IPS-18c (cell line): ENCODE measurements around the gene CXorf66.
A peak's percentile ranks its signal among the peaks of the same experiment; 100 is the strongest.
"Not testable (repeated sequence)": the region's sequence is repeated elsewhere in the genome, so short reads cannot be mapped to it uniquely, and the experiment has no call there.

Source experiments
- H3K4me3 ChIP-seq: 2 replicates; pipeline ENCODE4 v1.7.0; 2013; ENCODE audit warnings: low read depth, mild to moderate bottlenecking, low read length, moderate library complexity; ENCODE audit not compliant: insufficient read depth
- H3K9me3 ChIP-seq: one replicate; pipeline ENCODE4 v1.6.1; 2013; ENCODE audit warnings: mild to moderate bottlenecking, low read length, moderate library complexity; ENCODE audit not compliant: control insufficient read depth, insufficient read depth

Gene CXorf66

DNA sequence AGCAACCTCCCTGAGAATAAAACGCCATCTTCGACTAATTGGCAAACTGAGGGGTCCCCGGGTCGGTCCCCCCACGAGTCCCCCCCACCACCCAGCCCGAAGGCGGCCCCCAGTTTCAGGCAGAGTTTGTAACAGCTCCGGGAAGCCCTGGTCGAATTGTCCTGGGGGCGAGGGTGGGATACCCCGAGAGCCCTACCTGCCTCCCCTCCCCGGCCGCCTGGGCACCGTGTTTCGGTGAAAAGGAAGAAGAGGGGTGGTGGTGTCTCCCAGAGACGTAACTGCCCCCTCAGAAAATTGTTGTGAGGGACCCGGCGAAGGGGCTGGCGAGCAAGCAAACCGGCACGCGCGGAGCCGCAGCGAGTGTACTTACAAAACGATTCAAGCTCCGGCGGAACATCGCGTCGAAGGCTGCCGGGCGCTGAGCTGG is 33.7 kb downstream of the CXorf66 start:
- peak overlapping the region; percentile 39 for H3K4me3 ChIP-seq
- no peaks in the 10 kb centered on the region for H3K9me3 ChIP-seq

DNA sequence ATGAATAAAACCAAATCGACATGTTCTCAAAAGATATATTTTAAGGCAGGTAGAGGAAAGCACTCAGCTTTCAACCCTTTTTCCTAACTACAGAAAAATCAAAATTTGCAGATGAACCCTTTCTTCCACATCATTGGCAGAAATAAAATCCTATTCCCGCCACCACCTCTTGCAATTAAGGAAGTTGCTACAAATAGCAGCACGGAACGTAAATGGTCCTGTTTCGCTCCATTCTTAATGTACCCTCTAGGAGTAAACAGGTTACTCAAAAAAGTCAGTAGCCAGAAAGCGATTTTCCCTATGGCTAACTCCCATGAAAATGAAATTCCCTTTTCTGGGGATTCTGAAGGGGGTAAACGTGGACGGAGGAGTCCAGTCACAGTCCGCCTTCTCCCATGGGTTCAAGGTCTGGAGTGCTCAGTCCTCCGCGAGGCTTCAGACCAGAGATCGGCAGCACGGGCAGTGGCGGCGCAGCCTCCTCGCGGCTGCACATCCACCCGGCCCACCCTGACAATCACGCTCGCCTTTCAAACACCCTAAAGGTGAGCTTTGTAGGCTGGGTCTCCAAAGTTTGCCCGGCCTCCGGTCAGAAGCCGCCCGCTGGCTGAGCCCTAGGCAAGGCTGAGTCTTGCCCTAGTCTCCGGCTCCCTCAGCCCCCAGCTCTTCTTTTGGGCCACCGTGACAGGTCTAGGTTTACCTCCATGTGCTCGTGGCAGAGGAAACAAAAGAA is 34.2 kb downstream of the CXorf66 start:
- H3K9me3 ChIP-seq: peaks cover under 1% of the 10 kb centered on the region
- peak overlapping the region; percentile 39 for H3K4me3 ChIP-seq

DNA sequence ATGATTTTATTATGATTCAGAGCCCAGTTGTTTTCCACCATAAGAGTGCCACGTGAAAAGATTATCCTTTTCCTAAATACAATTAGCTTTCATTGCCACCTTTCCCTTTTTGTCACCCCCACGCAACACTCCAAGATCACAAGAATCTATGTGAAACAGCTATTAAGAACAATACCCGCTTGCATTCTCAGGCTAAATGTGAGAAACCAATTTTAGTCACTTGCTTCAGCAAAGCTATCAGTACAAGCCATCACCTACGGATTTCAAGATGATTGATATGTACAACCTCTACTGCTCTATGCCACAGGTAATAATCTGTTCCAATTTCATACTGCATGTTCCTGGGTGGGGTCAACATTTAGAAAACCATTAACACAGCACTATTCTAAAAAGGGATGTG is 34.9 kb downstream of the CXorf66 start:
- Histone ChIP-seq H3K9me3 (peaks cover 2% of the 10 kb centered on the region), H3K4me3 (no peak overlapping the region)

- Histone ChIP-seq H3K4me3 (no peak overlapping the region), H3K9me3 (peaks cover 2% of the 10 kb centered on the region)
Measured at GRCh38 chrX:139929876-139930275, 35.4 kb downstream of the CXorf66 start.

- H3K4me3 ChIP-seq: no peak overlapping the region
- H3K9me3 ChIP-seq: peaks cover 2% of the 10 kb centered on the region
Measured at GRCh38 chrX:139924696-139925095, 40.6 kb downstream of the CXorf66 start.

- no peak overlapping the region for H3K4me3 ChIP-seq
- H3K9me3 ChIP-seq: peaks cover 2% of the 10 kb centered on the region
Measured at GRCh38 chrX:139924069-139924695, 41.1 kb downstream of the CXorf66 start.

- not testable (repeated sequence) for H3K4me3 ChIP-seq, H3K9me3 ChIP-seq
Measured at GRCh38 chrX:139921142-139921541, 44.2 kb downstream of the CXorf66 start.

DNA sequence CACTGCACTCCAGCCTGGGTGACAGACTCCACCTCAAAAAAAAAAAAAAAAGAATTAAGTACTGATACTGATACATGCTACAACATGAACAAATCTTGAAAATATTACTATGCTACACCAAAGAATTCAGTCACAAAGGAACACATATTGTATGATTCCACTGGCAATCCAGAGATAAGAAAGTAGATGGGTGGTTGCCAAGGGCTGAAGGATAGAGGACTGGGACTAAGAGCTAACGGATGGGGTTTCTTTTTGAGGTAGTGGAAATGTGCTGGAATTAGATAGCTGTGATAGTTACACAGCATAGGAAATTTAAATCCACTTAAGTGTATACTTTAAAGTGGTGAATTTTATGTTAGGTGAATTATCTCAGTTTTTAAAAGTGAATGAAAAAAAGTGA is 45.0 kb downstream of the CXorf66 start:
- Histone ChIP-seq H3K4me3 (no peak overlapping the region), H3K9me3 (no peaks in the 10 kb centered on the region)

DNA sequence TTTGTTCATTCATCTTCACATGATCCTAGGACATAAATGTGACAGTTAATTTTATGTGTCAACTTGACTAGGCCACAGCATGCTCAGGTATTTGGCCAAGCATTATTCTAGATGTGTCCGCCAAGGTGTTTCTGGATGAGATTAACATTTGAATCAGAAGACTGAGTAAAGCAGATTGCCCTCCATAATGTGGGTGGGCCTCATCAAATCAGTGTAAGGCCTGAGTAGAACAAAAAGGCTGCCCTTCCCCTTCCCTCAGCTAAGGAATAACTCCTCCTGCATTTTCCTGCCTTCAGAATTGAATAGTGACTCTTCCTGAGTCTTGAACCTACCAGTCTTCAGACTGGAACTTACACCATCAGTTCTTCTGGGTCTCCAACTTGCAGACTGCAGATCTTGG is 50.9 kb downstream of the CXorf66 start:
- H3K9me3 ChIP-seq: peaks cover 2% of the 10 kb centered on the region
- H3K4me3 ChIP-seq: no peak overlapping the region

- no peak overlapping the region for H3K4me3 ChIP-seq
Measured at GRCh38 chrX:139909712-139910111, 55.6 kb downstream of the CXorf66 start.

DNA sequence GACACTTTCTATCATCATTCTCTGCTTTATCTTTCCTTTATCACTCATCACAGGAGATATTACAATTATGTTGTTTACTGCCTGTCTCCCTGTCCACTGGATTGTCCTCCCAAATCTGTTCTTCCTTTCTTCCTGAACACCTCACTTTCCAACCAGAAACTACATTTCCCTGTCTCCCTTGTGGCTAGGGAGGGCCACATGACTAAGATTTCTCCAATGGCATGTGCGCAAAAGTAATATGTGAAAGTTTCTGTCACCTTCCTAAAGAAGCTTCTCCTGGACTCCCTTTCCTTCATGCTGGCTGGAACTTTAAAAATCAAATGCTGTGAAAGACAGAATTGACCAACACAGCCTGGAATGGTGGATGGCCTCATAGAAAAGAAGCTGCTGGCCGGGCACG is 58.2 kb downstream of the CXorf66 start:
- no peak overlapping the region for H3K4me3 ChIP-seq
- peaks cover 2% of the 10 kb centered on the region for H3K9me3 ChIP-seq

More at GRCh38 chrX:139909712-139910111, 55.6 kb downstream of the CXorf66 start:
- H3K9me3 ChIP-seq: peaks cover 2% of the 10 kb centered on the region

DNA sequence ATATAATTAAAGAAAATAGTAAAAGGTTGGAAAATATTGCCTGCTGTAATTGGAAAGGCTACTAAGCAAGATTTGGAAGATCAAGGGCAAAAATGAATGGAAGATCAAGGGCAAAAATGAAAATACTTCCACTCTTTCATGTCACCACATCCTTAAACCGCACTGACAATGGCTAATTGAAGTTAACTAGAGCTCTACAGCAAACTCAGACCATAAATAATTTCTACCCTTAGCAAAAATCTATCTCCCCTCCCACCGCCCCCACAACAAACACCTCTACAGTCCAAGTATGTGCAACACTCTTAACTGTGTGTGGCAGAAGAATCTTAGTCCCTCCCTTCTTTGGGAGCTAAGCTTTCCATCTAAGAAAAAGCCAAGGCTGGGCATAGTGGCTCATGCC is 59.6 kb downstream of the CXorf66 start:
- H3K9me3 ChIP-seq: peaks cover 2% of the 10 kb centered on the region
- H3K4me3 ChIP-seq: no peak overlapping the region
